ENCODE measurements around the gene ASAP3.
"Not testable (repeated sequence)": the region's sequence is repeated elsewhere in the genome, so short reads cannot be mapped to it uniquely, and the experiment has no call there.

Gene ASAP3

DNA sequence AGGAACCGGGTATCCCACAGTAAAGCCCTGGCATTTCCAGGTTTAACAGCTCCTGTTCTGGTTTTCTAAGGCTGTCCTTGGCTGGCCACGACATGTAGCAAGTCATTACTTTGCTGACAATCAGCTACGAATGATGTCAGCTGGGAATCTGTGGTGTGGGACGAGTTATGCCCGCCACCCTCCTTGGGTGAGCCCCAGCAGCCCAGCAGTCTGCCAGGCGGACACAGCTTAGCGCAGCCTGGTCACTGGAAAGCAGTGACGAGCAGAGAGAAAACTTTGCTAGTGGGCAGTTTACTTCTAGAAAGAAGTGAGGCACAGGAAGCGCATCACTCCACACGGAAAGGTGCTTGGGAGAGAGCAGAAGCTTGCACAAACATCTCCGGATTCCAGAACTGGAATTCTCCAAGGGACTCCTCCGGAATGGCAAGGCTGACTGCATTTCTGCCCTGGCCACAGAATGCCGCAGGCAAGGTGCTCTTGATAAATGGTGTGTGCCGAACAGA lies 98.8 kb downstream of the ASAP3 start:
- Histone ChIP-seq H3K27ac (peak overlapping the region in 12 of 21 experiments; percentile 1 to 75 (median 44)), H3K4me3 (no peak overlapping the region)

DNA sequence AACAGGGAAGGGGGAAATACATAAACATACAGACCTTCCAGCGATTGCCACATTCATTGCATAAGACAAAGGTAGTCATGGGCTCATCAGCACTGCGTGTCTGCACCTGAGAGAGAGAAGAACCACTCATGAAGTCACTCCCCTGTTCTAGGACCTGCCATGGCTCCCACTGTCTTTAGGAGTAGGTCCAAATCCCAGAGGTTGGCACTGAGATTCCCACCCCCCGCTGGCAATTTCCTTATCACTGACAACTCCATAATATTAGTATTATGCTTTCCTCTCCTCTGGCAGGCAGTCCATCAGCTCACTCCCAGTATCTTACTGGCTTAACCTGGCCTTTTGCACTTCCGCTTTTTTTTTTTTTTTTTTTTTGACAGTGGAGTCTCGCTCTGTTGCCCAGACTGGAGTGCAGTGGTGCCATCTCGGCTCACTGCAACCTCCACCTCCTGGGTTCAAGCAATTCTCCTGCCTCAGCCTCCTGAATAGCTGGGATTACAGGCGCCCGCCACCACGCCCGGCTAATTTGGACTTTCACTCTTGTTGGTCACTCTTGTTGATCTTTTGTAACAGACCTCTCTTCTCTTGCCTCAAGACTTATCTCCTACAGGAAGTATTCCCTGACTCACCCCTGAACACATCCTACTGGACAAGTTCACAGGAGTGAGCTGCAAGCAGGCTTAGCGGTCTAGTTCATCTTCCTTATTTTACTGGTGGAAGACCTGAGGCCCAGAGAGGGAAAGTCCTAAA lies 99.5 kb downstream of the ASAP3 start:
- peak overlapping the region in 13 of 21 experiments; percentile 1 to 77 (median 51) for H3K27ac ChIP-seq
- H3K4me3 ChIP-seq, result no peak overlapping the region

DNA sequence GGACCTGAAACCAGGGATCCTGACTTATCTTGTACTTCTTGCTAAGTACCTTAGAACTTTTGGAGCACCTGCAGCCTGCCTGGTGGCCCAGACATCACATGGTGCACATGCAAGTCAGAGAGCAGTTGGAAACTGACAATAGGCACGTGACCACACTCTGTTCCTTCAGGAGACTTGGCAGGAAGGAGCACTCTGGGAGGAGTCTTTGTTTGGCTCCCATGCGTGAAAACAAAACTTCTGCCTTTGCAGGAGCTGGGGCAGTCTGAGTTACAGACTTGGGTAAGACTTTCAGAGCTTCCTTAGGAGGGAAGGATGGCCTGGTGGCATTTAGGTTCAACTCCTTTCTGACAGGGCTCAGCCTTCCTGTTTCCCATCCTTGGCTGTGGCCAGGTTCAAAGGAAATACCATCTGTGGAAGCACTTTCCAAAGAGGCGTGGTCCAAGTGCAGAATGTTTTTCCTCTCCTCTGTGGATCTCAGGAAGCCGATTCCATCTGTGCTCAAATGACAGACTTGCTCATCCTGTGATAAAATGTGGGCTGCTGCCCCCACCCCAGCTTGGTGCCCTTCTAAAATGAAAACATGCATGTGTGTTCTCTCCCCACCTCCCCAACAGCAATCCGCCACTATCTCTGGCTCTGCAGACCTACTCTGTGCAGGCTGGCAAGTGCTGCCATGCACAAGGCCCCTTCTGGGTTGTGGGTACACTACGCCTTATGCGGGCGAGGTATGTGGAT lies 100.2 kb downstream of the ASAP3 start:
- peak overlapping the region in 13 of 21 experiments; percentile 1 to 77 (median 47) for H3K27ac ChIP-seq

DNA sequence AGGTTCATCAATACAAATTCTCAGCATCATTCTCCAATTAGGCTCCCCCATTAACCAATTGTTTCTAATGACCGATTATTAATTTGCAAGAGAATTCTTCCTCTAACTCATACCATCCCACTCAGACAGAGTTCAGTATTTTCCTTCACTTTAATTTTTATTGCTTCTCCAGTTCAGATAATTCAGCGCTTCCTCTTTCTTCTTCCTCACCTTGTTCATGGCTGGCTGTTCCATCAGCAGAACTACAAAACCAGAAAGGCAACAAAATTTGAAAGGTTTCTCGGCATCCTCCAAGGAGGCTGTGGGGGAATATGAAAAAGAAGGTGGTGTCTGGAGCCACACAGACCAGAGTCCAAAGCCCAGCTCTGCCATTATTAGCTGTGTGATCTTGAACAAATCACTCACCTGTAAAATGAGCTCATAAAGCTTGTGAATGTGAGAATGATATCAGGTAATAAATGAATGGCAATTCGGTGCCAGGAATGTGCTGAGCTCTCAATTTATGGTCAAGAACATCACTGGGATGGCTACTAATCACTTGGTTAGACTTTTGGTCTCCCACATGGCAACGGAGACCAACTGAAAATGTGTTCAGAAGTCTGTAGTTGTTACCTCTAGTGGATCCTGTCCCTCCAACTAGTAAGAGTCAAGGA lies 102.6 kb downstream of the ASAP3 start:
- H3K4me3 ChIP-seq, result no peak overlapping the region
- H3K27ac ChIP-seq, result peak overlapping the region in 3 of 21 experiments; percentile 45 to 62 (median 56)

More for the DNA sequence above, 100.2 kb downstream of the ASAP3 start:
- no peak overlapping the region for H3K4me3 ChIP-seq

DNA sequence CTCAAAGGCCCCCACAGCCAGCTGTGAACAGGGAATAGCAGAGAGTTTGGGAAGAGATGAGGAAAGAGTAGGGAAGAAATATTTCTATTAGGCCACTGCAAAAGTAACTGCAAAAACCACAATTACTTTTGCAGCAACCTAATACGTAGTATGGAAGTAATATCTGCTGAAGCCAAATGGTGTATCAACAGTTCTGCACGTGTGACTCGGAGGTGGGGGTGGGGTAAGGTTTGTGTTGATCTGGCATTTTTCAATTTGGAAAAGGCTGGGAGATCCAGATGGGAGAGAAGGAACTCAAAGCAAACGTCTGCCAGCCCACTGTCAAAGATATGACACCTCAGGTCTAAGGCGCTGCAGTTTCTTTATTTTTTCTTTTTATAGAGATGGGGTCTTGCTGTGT lies 103.3 kb downstream of the ASAP3 start:
- H3K4me3 ChIP-seq, result no peak overlapping the region
- peak overlapping the region in 8 of 21 experiments; percentile 17 to 62 (median 44) for H3K27ac ChIP-seq

DNA sequence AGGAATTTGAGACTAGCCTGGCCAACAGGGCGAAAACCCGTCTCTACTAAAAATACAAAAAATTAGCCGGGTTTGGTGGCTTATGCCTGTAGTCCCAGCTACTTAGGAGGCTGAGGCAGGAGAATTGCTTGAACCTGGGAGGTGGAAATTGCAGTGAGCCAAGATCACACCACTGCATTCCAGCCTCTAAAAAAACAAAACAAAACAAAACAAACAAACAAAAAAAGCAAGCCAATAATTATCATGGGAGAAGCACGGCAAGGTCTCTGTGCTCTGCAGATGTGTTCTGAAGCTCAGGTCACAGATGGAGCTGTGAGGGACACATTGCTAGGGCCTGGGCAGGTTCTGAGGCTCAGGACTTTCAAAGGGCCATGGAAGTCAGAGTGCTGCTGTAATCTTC lies 103.7 kb downstream of the ASAP3 start:
- H3K4me3 ChIP-seq, result not testable (repeated sequence)
- peak overlapping the region in 8 of 21 experiments; percentile 17 to 56 (median 43) for H3K27ac ChIP-seq
